Left lobe of liver (tissue), 2 donors: ENCODE results near the gene PHIP. TPM values are rescaled to one million over a fixed set of nuclear protein-coding genes. Genes with fewer than 3 reads are reported as not detected.
"Not testable (repeated sequence)": the region's sequence is repeated elsewhere in the genome, so short reads cannot be mapped to it uniquely, and the experiment has no call there.

Source experiments
- ATAC-seq: fragments of 200-7000 bp; cut with Tn5 transposase; one replicate; pipeline ENCODE4 v1.9.1; 2020; ENCODE audit warnings: mild to moderate bottlenecking, moderate library complexity
- DNase-seq: peaks from one replicate; pipeline ENCODE4 v3.0.0-alpha.2; 2020; ENCODE audit warnings: low spot score
- total RNA-seq: library from RNA; stranded (reverse); gene quantifications from one replicate; pipeline ENCODE4 v1.2.1, GENCODE V29; 2021
- donor health status: DM: no; HTN: no; CAD: no; lungs with moderate emphysema.
- donor health status: DM: no; HTN: yes; CAD: no.

PHIP gene
- total RNA-seq, 1 donor from 2014 or later: 4.9 TPM

GRCh38 chr6:78942446-78942845, 135.6 kb downstream of the PHIP start:
- DNase-seq (no peak), ATAC-seq (no peak)

GRCh38 chr6:78936515-78936914, 141.5 kb downstream of the PHIP start:
- ATAC-seq (no peak), DNase-seq (no peak)

- ATAC-seq: no peak
- no peak for DNase-seq
Measured at GRCh38 chr6:78935553-78935952, 142.5 kb downstream of the PHIP start.

GRCh38 chr6:78925317-78925716, 152.7 kb downstream of the PHIP start:
- DNase-seq: no peak
- no peak for ATAC-seq

- not testable (repeated sequence) for DNase-seq, ATAC-seq
Measured at GRCh38 chr6:78921168-78921567, 156.9 kb downstream of the PHIP start.

- no peak for ATAC-seq
- DNase-seq: no peak
Measured at GRCh38 chr6:78917788-78918187, 160.3 kb downstream of the PHIP start.

- ATAC-seq (no peak), DNase-seq (no peak)
Measured at GRCh38 chr6:78916411-78916810, 161.6 kb downstream of the PHIP start.

GRCh38 chr6:78911218-78911940, 166.7 kb downstream of the PHIP start:
- DNase-seq (no peak), ATAC-seq (no peak)

GRCh38 chr6:78910591-78911171, 167.4 kb downstream of the PHIP start:
- ATAC-seq (peak; percentile 67), DNase-seq (no peak)

- ATAC-seq (no peak), DNase-seq (no peak)
Measured at GRCh38 chr6:78910010-78910409, 168.0 kb downstream of the PHIP start.

GRCh38 chr6:78909391-78909790, 168.7 kb downstream of the PHIP start:
- DNase-seq (no peak), ATAC-seq (no peak)

GRCh38 chr6:78908621-78909020, 169.4 kb downstream of the PHIP start:
- no peak for DNase-seq

GRCh38 chr6:78896227-78896626, 181.8 kb downstream of the PHIP start:
- DNase-seq (no peak), ATAC-seq (no peak)

More at GRCh38 chr6:78908621-78909020, 169.4 kb downstream of the PHIP start:
- ATAC-seq: no peak

GRCh38 chr6:78889901-78890300, 188.2 kb downstream of the PHIP start:
- not testable (repeated sequence) for ATAC-seq, DNase-seq

Other genes with a start within 250 kb of the PHIP start
- 1.2 TPM for gene IRAK1BP1, start 210.7 kb downstream of the PHIP start, total RNA-seq
- 32.4 TPM for gene HMGN3, start 156.4 kb upstream of the PHIP start, total RNA-seq